ENCODE measurements around the gene PXK.

GRCh38 chr3:58336135-58336882 lies 3.6 kb downstream of the PXK start:
- TF ChIP-seq, protein P1, sequence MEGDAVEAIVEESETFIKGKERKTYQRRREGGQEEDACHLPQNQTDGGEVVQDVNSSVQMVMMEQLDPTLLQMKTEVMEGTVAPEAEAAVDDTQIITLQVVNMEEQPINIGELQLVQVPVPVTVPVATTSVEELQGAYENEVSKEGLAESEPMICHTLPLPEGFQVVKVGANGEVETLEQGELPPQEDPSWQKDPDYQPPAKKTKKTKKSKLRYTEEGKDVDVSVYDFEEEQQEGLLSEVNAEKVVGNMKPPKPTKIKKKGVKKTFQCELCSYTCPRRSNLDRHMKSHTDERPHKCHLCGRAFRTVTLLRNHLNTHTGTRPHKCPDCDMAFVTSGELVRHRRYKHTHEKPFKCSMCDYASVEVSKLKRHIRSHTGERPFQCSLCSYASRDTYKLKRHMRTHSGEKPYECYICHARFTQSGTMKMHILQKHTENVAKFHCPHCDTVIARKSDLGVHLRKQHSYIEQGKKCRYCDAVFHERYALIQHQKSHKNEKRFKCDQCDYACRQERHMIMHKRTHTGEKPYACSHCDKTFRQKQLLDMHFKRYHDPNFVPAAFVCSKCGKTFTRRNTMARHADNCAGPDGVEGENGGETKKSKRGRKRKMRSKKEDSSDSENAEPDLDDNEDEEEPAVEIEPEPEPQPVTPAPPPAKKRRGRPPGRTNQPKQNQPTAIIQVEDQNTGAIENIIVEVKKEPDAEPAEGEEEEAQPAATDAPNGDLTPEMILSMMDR (conservative IDR thresholded peaks at IDR 0.05 in 1 of 2, IDR thresholded peaks at IDR 0.05 in 1 of 2; ENCODE audit: low read depth in 1 of 2, low read length in 2 of 2) = no peak
- no peak for TF ChIP-seq EZH2 (IDR thresholded peaks at IDR 0.05; ENCODE audit: low read length, missing control alignments)

Measured in fibroblast of lung (primary cell).